Prostate gland (tissue), 2 donors: ENCODE results near the gene KCNMB3. TPM values are rescaled to one million over a fixed set of nuclear protein-coding genes. Genes with fewer than 3 reads are reported as not detected.
"Not testable (repeated sequence)": the region's sequence is repeated elsewhere in the genome, so short reads cannot be mapped to it uniquely, and the experiment has no call there.

Source experiments
- DNase-seq: peaks from one replicate; pipeline ENCODE4 v3.0.0-alpha.2; 2019; ENCODE audit warnings: low spot score
- H3K27ac ChIP-seq, 2 donors: fragments of 200-600 bp; sonication (generic); 2 replicates each; pipeline ENCODE4 v1.5.1; 2017 to 2019
- H3K27me3 ChIP-seq: fragments of 200-600 bp; sonication (generic); replicated peaks from 2 replicates; pipeline ENCODE4 v1.5.1; 2019; ENCODE audit not compliant: insufficient read depth
- H3K36me3 ChIP-seq, 2 donors: fragments of 200-600 bp; sonication (generic); 1 replicate in 1 of 2; 2 replicates in 1 of 2; pipeline versions ENCODE4 v1.5.1 to v1.8.1; 2017 to 2019
- H3K4me1 ChIP-seq: fragments of 200-600 bp; sonication (generic); replicated peaks from 2 replicates; pipeline ENCODE4 v1.5.1; 2019
- H3K4me3 ChIP-seq, 2 donors: fragments of 200-600 bp; sonication (generic); 2 replicates each; pipeline ENCODE4 v1.5.1; 2017 to 2019
- H3K9me3 ChIP-seq: fragments of 200-600 bp; sonication (generic); 2 replicates; pipeline ENCODE4 v1.5.1; 2017
- CTCF ChIP-seq, 4 experiments: fragments of 200-600 bp in 2 of 4; fragments of 450-650 bp in 2 of 4; sonication (generic) in 2 of 4; IDR thresholded peaks; 1 replicate in 3 of 4; 2 replicates in 1 of 4; pipeline ENCODE4 v1.5.1; 2016 to 2019; ENCODE audit warnings: antibody characterized with exemption in 4 of 4, mild to moderate bottlenecking in 2 of 4, moderate library complexity in 2 of 4
- POLR2A ChIP-seq: fragments of 450-650 bp; IDR thresholded peaks from one replicate; pipeline ENCODE4 v1.6.1; 2016; ENCODE audit warnings: antibody characterized with exemption, mild to moderate bottlenecking
- POLR2AphosphoS5 ChIP-seq: sonication (generic); formaldehyde crosslinking; IDR thresholded peaks from one replicate; pipeline ENCODE4 v1.6.1; 2017; ENCODE audit warnings: antibody characterized with exemption
- WGBS: methylation state at CpG from one replicate; pipeline ENCODE4 v1.1.5; 2018; 5-methylcytosine and 5-hydroxymethylcytosine counted together
- intact Hi-C: fragments of 100-400 bp; cut with DNase I; formaldehyde crosslinking; loops from one replicate; pipeline ENCODE4 v1.14.2; 2022
- total RNA-seq, 2 donors: library from RNA; depleted of rRNA; stranded (reverse); fragments of >200 nt; gene quantifications; one replicate each; pipeline ENCODE4 v1.1.0, GENCODE V29; 2016

Gene KCNMB3
- total RNA-seq, 2 donors from 2014 or later: 2.0 to 4.7 TPM

- no peak for DNase-seq
- intact Hi-C loops: no loop called here
- no peaks in the 10 kb centered on the region for H3K36me3 ChIP-seq
- H3K4me3 ChIP-seq: no peak overlapping the region
- WGBS: 89% methylated on average over 5 of the region's 5 CpGs
- H3K27me3 ChIP-seq: no peaks in the 10 kb centered on the region
- TF ChIP-seq POLR2A: no peak
- no peak for TF ChIP-seq POLR2AphosphoS5
- no peak for TF ChIP-seq CTCF (IDR thresholded peaks at IDR 0.05)
- H3K4me1 ChIP-seq: no peaks in the 10 kb centered on the region
- H3K27ac ChIP-seq: no peak overlapping the region
- H3K9me3 ChIP-seq: no peaks in the 10 kb centered on the region
Measured at GRCh38 chr3:179258820-179259219, 7.9 kb upstream of the KCNMB3 start.

DNA sequence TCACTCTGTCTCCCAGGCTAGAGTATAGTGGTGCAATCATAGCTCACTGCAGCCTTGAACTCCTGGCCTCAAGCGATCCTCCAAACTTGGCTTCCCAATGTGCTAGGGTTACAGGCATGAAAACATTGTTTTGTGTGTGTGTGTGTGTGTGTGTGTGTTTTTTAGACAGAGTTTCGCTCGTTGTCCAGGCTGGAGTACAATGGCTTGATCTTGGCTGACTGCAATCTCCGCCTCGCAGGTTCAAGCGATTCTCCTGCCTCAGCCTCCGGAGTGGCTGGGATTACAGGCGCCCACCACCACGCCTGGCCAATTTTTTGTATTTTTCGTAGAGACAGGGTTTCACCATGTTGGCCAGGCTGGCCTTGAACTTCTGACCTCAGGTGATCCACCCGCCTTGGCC lies 6.8 kb upstream of the KCNMB3 start:
- H3K9me3 ChIP-seq, H3K4me1 ChIP-seq, H3K27me3 ChIP-seq, H3K27ac ChIP-seq, DNase-seq, H3K4me3 ChIP-seq, intact Hi-C loops, H3K36me3 ChIP-seq: not testable (repeated sequence)
- 97% methylated on average over 11 of the region's 11 CpGs for WGBS

DNA sequence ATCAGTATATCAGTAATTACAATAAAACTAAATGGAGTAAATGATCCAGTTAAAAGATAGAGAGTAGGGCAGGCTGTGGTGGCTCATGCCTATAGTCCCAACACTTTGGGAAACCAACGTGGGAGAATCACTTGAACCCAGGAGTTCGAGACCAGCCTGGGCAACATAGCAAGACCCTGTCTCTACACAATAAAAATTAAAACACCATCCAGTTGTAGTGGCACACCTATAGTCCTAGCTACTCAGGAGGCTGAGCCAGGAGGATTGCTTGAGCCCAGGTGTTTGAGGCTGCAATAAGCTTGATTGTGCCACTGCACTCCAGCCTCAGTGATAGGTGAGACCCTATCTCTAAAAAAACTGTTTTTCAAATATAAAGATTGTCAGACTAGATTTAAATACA lies 5.9 kb upstream of the KCNMB3 start:
- intact Hi-C loops: no loop called here
- WGBS: 92% methylated on average over 2 of the region's 2 CpGs
- no peak for DNase-seq
- H3K9me3 ChIP-seq: no peaks in the 10 kb centered on the region
- H3K27ac ChIP-seq: no peak overlapping the region
- no peaks in the 10 kb centered on the region for H3K27me3 ChIP-seq
- H3K36me3 ChIP-seq: no peaks in the 10 kb centered on the region
- no peak for TF ChIP-seq POLR2AphosphoS5
- TF ChIP-seq CTCF (IDR thresholded peaks at IDR 0.05): no peak
- no peak for TF ChIP-seq POLR2A
- no peaks in the 10 kb centered on the region for H3K4me1 ChIP-seq
- H3K4me3 ChIP-seq: no peak overlapping the region

GRCh38 chr3:179247289-179248015 lies 3.5 kb downstream of the KCNMB3 start:
- H3K4me1 ChIP-seq: no peaks in the 10 kb centered on the region
- no peak for DNase-seq
- H3K4me3 ChIP-seq: no peak overlapping the region
- H3K27me3 ChIP-seq: no peaks in the 10 kb centered on the region
- no peaks in the 10 kb centered on the region for H3K9me3 ChIP-seq
- H3K27ac ChIP-seq: no peak overlapping the region
- intact Hi-C loops: no loop called here
- 93% methylated on average over 3 of the region's 3 CpGs for WGBS
- H3K36me3 ChIP-seq: no peaks in the 10 kb centered on the region
- TF ChIP-seq POLR2AphosphoS5 (no peak), CTCF (IDR thresholded peaks at IDR 0.05) (no peak), POLR2A (no peak)

GRCh38 chr3:179244878-179245277 lies 6.0 kb downstream of the KCNMB3 start:
- Histone ChIP-seq H3K4me3 (no peak overlapping the region), H3K36me3 (no peaks in the 10 kb centered on the region), H3K4me1 (no peaks in the 10 kb centered on the region), H3K9me3 (no peaks in the 10 kb centered on the region), H3K27ac (no peak overlapping the region), H3K27me3 (no peaks in the 10 kb centered on the region)
- TF ChIP-seq POLR2AphosphoS5: no peak
- no peak for TF ChIP-seq POLR2A
- no peak for TF ChIP-seq CTCF (IDR thresholded peaks at IDR 0.05)
- intact Hi-C loops: no loop called here
- 93% methylated on average over 1 of the region's 1 CpG for WGBS
- DNase-seq: no peak

DNA sequence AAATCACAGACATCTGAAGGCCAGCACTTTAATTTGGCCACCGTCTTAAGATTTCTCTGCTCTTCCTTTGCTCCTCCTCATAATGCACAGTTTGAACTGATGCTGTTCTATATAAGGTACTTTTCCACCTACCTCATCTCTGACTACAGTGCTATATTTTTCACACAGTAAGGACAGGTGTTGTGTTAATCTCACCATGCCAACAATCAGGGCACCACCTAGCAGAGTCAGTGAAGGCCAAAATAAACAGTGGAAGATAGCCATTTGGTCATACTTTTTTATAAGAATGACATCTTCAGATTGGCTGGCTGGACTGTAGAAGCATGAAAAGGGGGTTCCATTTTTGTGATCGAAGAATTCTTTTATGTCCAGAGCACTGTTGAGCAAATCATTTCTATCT lies 8.1 kb downstream of the KCNMB3 start:
- DNase-seq, H3K4me3 ChIP-seq, intact Hi-C loops, H3K27ac ChIP-seq, H3K4me1 ChIP-seq, H3K9me3 ChIP-seq, H3K27me3 ChIP-seq, H3K36me3 ChIP-seq: not testable (repeated sequence)
- 96% methylated on average over 1 of the region's 2 CpGs for WGBS

- DNase-seq, H3K36me3 ChIP-seq: not testable (repeated sequence)
- WGBS: 29% methylated on average over 1 of the region's 1 CpG
Measured at GRCh38 chr3:179240299-179240698, 10.6 kb downstream of the KCNMB3 start.

More at GRCh38 chr3:179240299-179240698, 10.6 kb downstream of the KCNMB3 start:
- H3K4me1 ChIP-seq, H3K27me3 ChIP-seq, H3K4me3 ChIP-seq, H3K9me3 ChIP-seq, H3K27ac ChIP-seq, intact Hi-C loops: not testable (repeated sequence)
